ENCODE data around the gene APOLD1. TPM values are rescaled to one million over a fixed set of nuclear protein-coding genes. Genes with fewer than 3 reads are reported as not detected.

The APOLD1 gene
- total and polyA plus RNA-seq, 8 donors, result 7.3 to 14.1 (median 10.2) TPM

- no peak for TF ChIP-seq CTCF (IDR thresholded peaks at IDR 0.05)
- Histone ChIP-seq H3K4me1 (peaks cover 16% of the 10 kb centered on the region in 2 donors), H3K27me3 (no peaks in the 10 kb centered on the region), H3K36me3 (peaks cover 5 to 86% of the 10 kb centered on the region in 2 donors), H3K4me3 (no peak overlapping the region), H3K9me3 (no peaks in the 10 kb centered on the region), H3K27ac (no peak overlapping the region)
- intact Hi-C loops (cut with DNase I), result no loop called here
- DNase-seq (no peak), ATAC-seq (no peak)
These were observed 38.4 kb downstream of the APOLD1 start for GRCh38 chr12:12823811-12824210.

GRCh38 chr12:12835378-12836146 is 50.1 kb downstream of the APOLD1 start:
- ATAC-seq (peak; percentile 82), DNase-seq (peak in 1 of 4 donors; percentile 51)
- TF ChIP-seq CTCF (IDR thresholded peaks at IDR 0.05), result no peak
- peak overlapping the region; percentile 62 to 88 for H3K27ac ChIP-seq
- H3K27me3 ChIP-seq, result no peaks in the 10 kb centered on the region
- H3K4me1 ChIP-seq, result peaks cover 0 to 5% of the 10 kb centered on the region in 2 donors
- no peaks in the 10 kb centered on the region for H3K9me3 ChIP-seq
- H3K36me3 ChIP-seq, result peaks cover 0 to 36% of the 10 kb centered on the region in 2 donors
- intact Hi-C loops (cut with DNase I), result no loop called here
- no peak overlapping the region for H3K4me3 ChIP-seq

GRCh38 chr12:12836571-12836970 is 51.1 kb downstream of the APOLD1 start:
- Histone ChIP-seq H3K4me1 (peaks cover 0 to 5% of the 10 kb centered on the region in 2 donors), H3K9me3 (no peaks in the 10 kb centered on the region), H3K27ac (peak overlapping the region; percentile 62 to 76), H3K27me3 (no peaks in the 10 kb centered on the region), H3K4me3 (no peak overlapping the region), H3K36me3 (peaks cover 0 to 26% of the 10 kb centered on the region in 2 donors)
- intact Hi-C loops (cut with DNase I), result no loop called here
- TF ChIP-seq CTCF (IDR thresholded peaks at IDR 0.05), result no peak
- no peak for DNase-seq
- ATAC-seq, result no peak

- peak overlapping the region; percentile 20 to 76 for H3K27ac ChIP-seq
- H3K36me3 ChIP-seq, result peaks cover 0 to 22% of the 10 kb centered on the region in 2 donors
- TF ChIP-seq CTCF (IDR thresholded peaks at IDR 0.05), result peak; percentile 28 to 38
- no peaks in the 10 kb centered on the region for H3K27me3 ChIP-seq
- no peaks in the 10 kb centered on the region for H3K9me3 ChIP-seq
- peaks cover 0 to 5% of the 10 kb centered on the region in 2 donors for H3K4me1 ChIP-seq
- no peak overlapping the region for H3K4me3 ChIP-seq
- ATAC-seq (peak; percentile 77), DNase-seq (peak in 3 of 4 donors; percentile 31 to 50 (median 38))
- intact Hi-C loops (cut with DNase I), result no loop called here
These were observed 51.8 kb downstream of the APOLD1 start for GRCh38 chr12:12837025-12837812.

GRCh38 chr12:12837813-12838153 is 52.3 kb downstream of the APOLD1 start:
- DNase-seq (no peak), ATAC-seq (peak; percentile 19)
- H3K4me1 ChIP-seq, result peaks cover 0 to 5% of the 10 kb centered on the region in 2 donors
- H3K27me3 ChIP-seq, result no peaks in the 10 kb centered on the region
- no peaks in the 10 kb centered on the region for H3K9me3 ChIP-seq
- TF ChIP-seq CTCF (IDR thresholded peaks at IDR 0.05), result no peak
- H3K4me3 ChIP-seq, result no peak overlapping the region
- intact Hi-C loops (cut with DNase I), result no loop called here
- peak overlapping the region in 1 of 2 donors; percentile 18 for H3K27ac ChIP-seq
- H3K36me3 ChIP-seq, result peaks cover 0 to 16% of the 10 kb centered on the region in 2 donors

All from left lung (tissue), 10 donors.